Pancreas (tissue), 10 donors: Measurements from ENCODE around the gene ZNF263. TPM values are rescaled to one million over a fixed set of nuclear protein-coding genes. Genes with fewer than 3 reads are reported as not detected.

Experiments used
- ATAC-seq, 4 donors: fragments of 200-7000 bp; cut with Tn5 transposase; one replicate each; pipeline versions ENCODE4 v1.8.0 to v1.9.1; 2020; ENCODE audit warnings: mild to moderate bottlenecking in 4 of 4, moderate library complexity in 4 of 4
- DNase-seq, 6 donors: peaks; one replicate each; pipeline ENCODE4 v3.0.0-alpha.2; 2020
- FAIRE-seq: peaks from 2 replicates; lab custom pipeline; 2012; peaks lifted over from hg19 to GRCh38; lab: Jason Lieb, UNC
- H3K27ac ChIP-seq, 4 donors: fragments of 200-600 bp; sonication (generic); 1 replicate in 3 of 4; 2 replicates in 1 of 4; pipeline versions ENCODE4 v1.5.0 to v1.8.0; 2020
- H3K27me3 ChIP-seq, 4 donors: fragments of 200-600 bp; one replicate each; pipeline ENCODE4 v1.8.0; 2021
- H3K36me3 ChIP-seq, 3 donors: fragments of 200-600 bp; sonication (generic) in 1 of 3; one replicate each; pipeline versions ENCODE4 v1.5.0 to v1.8.0; 2020 to 2021
- H3K4me1 ChIP-seq, 3 donors: fragments of 200-600 bp; one replicate each; pipeline ENCODE4 v1.8.0; 2021
- H3K4me3 ChIP-seq, 4 donors: fragments of 200-600 bp; sonication (generic) in 2 of 4; one replicate each; pipeline versions ENCODE4 v1.5.0 to v1.8.0; 2020 to 2021
- H3K9me3 ChIP-seq, 4 donors: fragments of 200-600 bp; one replicate each; pipeline ENCODE4 v1.8.0; 2021
- CTCF ChIP-seq, 4 donors: fragments of 200-600 bp; sonication (generic) in 3 of 4; IDR thresholded peaks; one replicate each; pipeline versions ENCODE4 v1.5.0 to v1.8.0; 2021; ENCODE audit warnings: antibody characterized with exemption in 4 of 4
- WGBS, 2 donors: extraction: QIAGEN DNeasy Blood & Tissue Kit; methylation state at CpG; one replicate each; pipeline ENCODE4 v1.1.7; 2013; 5-methylcytosine and 5-hydroxymethylcytosine counted together
- intact Hi-C, 3 donors: fragments of 100-400 bp; cut with DNase I; formaldehyde crosslinking; loops; one replicate each; pipeline versions ENCODE4 v1.11.1 to v1.14.2; 2022
- polyA plus RNA-seq, 2 donors: library from polyadenylated mRNA; stranded (reverse); fragments of 200-250 nt; gene quantifications; one replicate each; pipeline ENCODE4 v1.2.3, GENCODE V29; 2013
- total RNA-seq, 6 donors: library from RNA; stranded (reverse); fragmentation: NEBNext Ultra II Directional in 4 of 6; extraction: Animal tissue kit (Norgen Biotek cat#: 25700) in 4 of 6; gene quantifications; one replicate each; pipeline versions ENCODE4 v1.2.1 to v1.2.4, GENCODE V29; 2021 to 2023
- donor health status: healthy with polysubstance abuse.
- donor health status: DM: no; HTN: no; CAD: no; lungs with moderate emphysema.
- donor health status: DM: no; HTN: no; CAD: no.
- donor health status: control.
- donor health status: control.
- donor health status: Bipolar disorder and iron deficiency.
- donor health status: DM: yes; HTN: yes; CAD: no.
- donor health status: DM: no; HTN: no; CAD: no.
- donor health status: DM: no; HTN: no; CAD: no.
- donor health status: DM: yes; HTN: yes; CAD: no.

The ZNF263 gene
- total and polyA plus RNA-seq, 8 donors: 9.2 to 20.8 (median 11.0) TPM

- Histone ChIP-seq H3K27ac (no peak overlapping the region), H3K4me1 (no peaks in the 10 kb centered on the region), H3K27me3 (no peaks in the 10 kb centered on the region), H3K9me3 (no peaks in the 10 kb centered on the region), H3K4me3 (no peak overlapping the region), H3K36me3 (no peaks in the 10 kb centered on the region)
- no peak for FAIRE-seq
- TF ChIP-seq CTCF (IDR thresholded peaks at IDR 0.05): no peak
- ATAC-seq: peak in 2 of 4 donors; percentile 54 to 70
- DNase-seq: no peak
- 40 to 53% methylated on average over 4 of the region's 4 CpGs for WGBS, 2 donors
- intact Hi-C loops: no loop called here
Measured at GRCh38 chr16:3274490-3274889, 8.8 kb upstream of the ZNF263 start.

DNA sequence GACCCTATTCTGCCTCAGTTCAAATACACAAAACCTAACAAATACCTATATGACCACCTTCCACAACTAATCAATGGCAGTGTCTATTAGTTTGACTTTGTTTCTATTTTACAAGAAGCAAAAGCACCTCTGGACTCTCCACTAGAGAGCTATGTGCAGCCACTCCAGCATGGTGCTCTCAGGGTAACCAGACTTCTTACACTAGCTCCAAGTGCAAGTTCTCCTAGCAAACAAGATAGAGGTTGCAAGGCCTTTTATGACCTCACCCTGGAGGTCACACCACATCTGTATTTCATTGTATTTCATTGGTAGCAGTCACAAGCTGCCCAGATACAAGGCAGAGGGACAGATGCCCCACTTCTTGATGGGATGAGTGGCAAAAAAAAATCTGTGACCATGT lies 8.3 kb upstream of the ZNF263 start:
- no peak for ATAC-seq
- TF ChIP-seq CTCF (IDR thresholded peaks at IDR 0.05): no peak
- Histone ChIP-seq H3K36me3 (no peaks in the 10 kb centered on the region), H3K27me3 (no peaks in the 10 kb centered on the region), H3K4me3 (no peak overlapping the region), H3K4me1 (no peaks in the 10 kb centered on the region), H3K9me3 (no peaks in the 10 kb centered on the region), H3K27ac (no peak overlapping the region)
- DNase-seq: no peak
- no peak for FAIRE-seq
- intact Hi-C loops: no loop called here

- Histone ChIP-seq H3K36me3 (no peaks in the 10 kb centered on the region), H3K27me3 (no peaks in the 10 kb centered on the region), H3K4me1 (peaks cover 0 to under 1% (median 0%) of the 10 kb centered on the region in 3 donors), H3K27ac (no peak overlapping the region), H3K4me3 (no peak overlapping the region), H3K9me3 (no peaks in the 10 kb centered on the region)
- TF ChIP-seq CTCF (IDR thresholded peaks at IDR 0.05): no peak
- intact Hi-C loops: no loop called here
- FAIRE-seq (no peak), ATAC-seq (no peak), DNase-seq (no peak)
- WGBS, 2 donors: 75 to 80% methylated on average over 5 of the region's 5 CpGs
Measured at GRCh38 chr16:3276679-3277078, 6.6 kb upstream of the ZNF263 start.

DNA sequence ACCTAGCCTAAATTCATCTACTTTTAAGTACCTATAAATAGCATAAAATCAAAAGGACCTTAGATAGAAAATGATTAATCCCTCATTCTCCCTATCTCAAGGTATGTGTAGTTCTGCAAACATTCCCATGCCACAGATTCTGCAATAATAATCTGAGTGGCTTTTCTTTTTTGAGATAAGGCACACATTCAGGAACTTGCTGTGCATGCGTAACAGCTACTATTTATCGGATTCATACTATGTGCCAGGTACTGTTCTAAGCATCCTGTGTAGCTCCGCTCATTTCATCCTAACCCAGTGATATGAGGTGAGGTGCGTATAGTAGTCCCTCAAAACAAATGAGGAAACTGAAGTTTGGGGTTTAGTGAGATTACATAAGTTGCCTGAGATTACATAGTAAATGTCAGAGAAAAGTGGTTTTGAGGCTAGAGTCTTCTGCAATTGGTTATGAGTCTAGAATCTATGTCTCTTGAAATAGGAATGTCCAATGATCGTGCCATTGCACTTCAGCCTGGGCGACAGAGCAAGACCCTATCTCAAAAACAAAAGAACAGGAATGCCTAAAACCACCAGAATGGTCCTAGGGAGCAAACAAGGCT lies 2.0 kb upstream of the ZNF263 start:
- no peak overlapping the region for H3K27ac ChIP-seq
- no peaks in the 10 kb centered on the region for H3K9me3 ChIP-seq
- TF ChIP-seq CTCF (IDR thresholded peaks at IDR 0.05): no peak
- intact Hi-C loops: no loop called here
- no peaks in the 10 kb centered on the region for H3K27me3 ChIP-seq
- DNase-seq (no peak), FAIRE-seq (no peak), ATAC-seq (no peak)
- H3K4me3 ChIP-seq: no peak overlapping the region
- H3K36me3 ChIP-seq: peaks cover 0 to 5% (median 0%) of the 10 kb centered on the region in 3 donors
- H3K4me1 ChIP-seq: peaks cover 0 to 19% (median 9%) of the 10 kb centered on the region in 3 donors
- WGBS, 2 donors: 46 to 47% methylated on average over 6 of the region's 6 CpGs

DNA sequence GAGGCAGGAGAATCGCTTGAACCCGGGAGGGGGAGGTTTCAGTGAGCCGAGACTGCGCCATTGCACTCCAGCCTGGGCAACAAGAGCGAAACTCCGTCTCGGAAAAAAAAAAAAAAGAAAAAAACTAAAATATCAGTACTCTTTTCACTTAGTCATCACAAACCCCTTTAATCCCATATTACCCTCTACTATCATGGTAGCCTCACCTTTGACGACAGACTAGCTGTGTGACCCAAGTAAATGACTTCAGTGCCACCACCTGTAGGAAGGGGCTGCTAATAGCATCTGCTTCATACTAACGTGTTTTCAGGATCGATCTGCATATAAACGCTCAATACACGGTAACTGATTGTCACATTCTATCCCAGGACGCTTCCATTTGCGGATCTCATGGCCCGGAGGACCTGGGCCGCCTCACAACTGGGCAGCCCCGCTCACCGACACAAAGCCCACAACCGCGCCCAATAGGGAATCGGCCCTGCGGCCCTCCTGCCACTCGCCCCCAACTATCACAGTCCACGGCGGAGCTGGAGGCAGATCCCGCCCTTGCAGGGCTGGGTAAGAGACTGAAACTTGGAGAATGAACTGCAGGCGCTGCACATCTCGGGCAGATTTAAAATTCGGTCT lies 1.1 kb upstream of the ZNF263 start:
- TF ChIP-seq CTCF (IDR thresholded peaks at IDR 0.05): no peak
- Histone ChIP-seq H3K9me3 (no peaks in the 10 kb centered on the region), H3K27ac (peak overlapping the region; percentile 98 to 100 (median 98)), H3K4me1 (peaks cover 0 to 19% (median 9%) of the 10 kb centered on the region in 3 donors), H3K27me3 (no peaks in the 10 kb centered on the region), H3K4me3 (peak overlapping the region; percentile 76 to 97 (median 88)), H3K36me3 (peaks cover 0 to 10% (median 0%) of the 10 kb centered on the region in 3 donors)
- DNase-seq (no peak), FAIRE-seq (no peak), ATAC-seq (peak; percentile 30 to 51 (median 44))
- 10 to 13% methylated on average over 26 to 29 of the region's 29 CpGs for WGBS, 2 donors
- intact Hi-C loops: no loop called here
